OCI-LY1 (cell line): ENCODE results near the gene PRPF18.

Experiments used
- H2AFZ ChIP-seq: fragments of 200-600 bp; sonication (generic), shearing (Covaris generic); 2 replicates; pipeline ENCODE4 v1.6.0; 2014; ENCODE audit warnings: antibody characterized with exemption, mild to moderate bottlenecking, low read length
- H3F3A ChIP-seq: fragments of 200-600 bp; sonication (generic), shearing (Covaris generic); 2 replicates; pipeline ENCODE4 v1.6.0; 2014; ENCODE audit warnings: mild to moderate bottlenecking, antibody characterized with exemption, low read length, moderate library complexity; ENCODE audit not compliant: insufficient read depth
- H3K27ac ChIP-seq: fragments of 200-600 bp; sonication (generic); 2 replicates; pipeline ENCODE4 v1.5.1; 2014; ENCODE audit warnings: low read length, mixed run types, mild to moderate bottlenecking, low read depth; ENCODE audit not compliant: poor library complexity, severe bottlenecking
- H3K27me3 ChIP-seq: fragments of 200-600 bp; sonication (generic); 2 replicates; pipeline ENCODE4 v1.6.0; 2014; ENCODE audit warnings: antibody characterized with exemption, mild to moderate bottlenecking, low read length, moderate library complexity; ENCODE audit not compliant: insufficient read depth
- H3K36me3 ChIP-seq: fragments of 200-600 bp; sonication (generic); 2 replicates; pipeline ENCODE4 v1.6.1; 2014; ENCODE audit warnings: mild to moderate bottlenecking, antibody characterized with exemption, low read length, moderate library complexity, mixed read lengths; ENCODE audit not compliant: insufficient read depth
- H3K4me1 ChIP-seq: fragments of 200-600 bp; sonication (generic); 2 replicates; pipeline ENCODE4 v1.5.1; 2014; ENCODE audit warnings: mild to moderate bottlenecking, low read length, moderate library complexity; ENCODE audit not compliant: insufficient read depth, severe bottlenecking
- H3K4me2 ChIP-seq: fragments of 200-600 bp; sonication (generic), shearing (Covaris generic); 2 replicates; pipeline ENCODE4 v1.6.1; 2014; ENCODE audit warnings: low read length
- H3K4me3 ChIP-seq: fragments of 200-600 bp; sonication (generic); 2 replicates; pipeline ENCODE4 v1.5.1; 2014; ENCODE audit warnings: low read length, low read depth, mild to moderate bottlenecking, mixed read lengths; ENCODE audit not compliant: poor library complexity, severe bottlenecking
- H3K79me2 ChIP-seq: fragments of 200-600 bp; shearing (Covaris generic); 2 replicates; pipeline ENCODE4 v1.6.1; 2016; ENCODE audit warnings: mixed run types, low read length, mixed read lengths; ENCODE audit not compliant: insufficient read depth
- H3K9ac ChIP-seq: fragments of 200-600 bp; sonication (generic), shearing (Covaris generic); 2 replicates; pipeline ENCODE4 v1.6.1; 2014; ENCODE audit warnings: mild to moderate bottlenecking, low read length, mixed read lengths
- H3K9me2 ChIP-seq: fragments of 200-600 bp; sonication (generic), shearing (Covaris generic); 2 replicates; pipeline ENCODE4 v1.6.1; 2014; ENCODE audit warnings: low read depth, mild to moderate bottlenecking, low read length, mixed read lengths
- H3K9me3 ChIP-seq: fragments of 200-600 bp; shearing (Covaris generic); 2 replicates; pipeline ENCODE4 v1.6.1; 2014; ENCODE audit warnings: low read length, mixed read lengths
- H4K20me1 ChIP-seq: fragments of 200-600 bp; sonication (generic), shearing (Covaris generic); 2 replicates; pipeline ENCODE4 v1.6.0; 2016; ENCODE audit warnings: mild to moderate bottlenecking, low read length; ENCODE audit not compliant: insufficient read depth
- CTCF ChIP-seq: fragments of 200-600 bp; sonication (generic), shearing (Covaris generic); IDR thresholded peaks from 2 replicates; pipeline ENCODE4 v1.5.1; 2017; ENCODE audit warnings: mild to moderate bottlenecking, antibody characterized with exemption, low read length, moderate library complexity, mixed read lengths
- EZH2 ChIP-seq: fragments of 200-600 bp; sonication (generic), shearing (Covaris generic); IDR thresholded peaks from 2 replicates; pipeline ENCODE4 v1.8.0; 2017; ENCODE audit warnings: borderline replicate concordance, mixed run types, mild to moderate bottlenecking, antibody characterized with exemption, low read length, moderate library complexity, mixed read lengths

The PRPF18 gene

GRCh38 chr10:13597909-13598308, 11.1 kb downstream of the PRPF18 start:
- Histone ChIP-seq H3K79me2 (peaks cover 6% of the 10 kb centered on the region; the same call in 1 of the 2 replicates), H3K4me1 (no peaks in the 10 kb centered on the region), H3K27ac (no peak overlapping the region), H3K4me2 (no peak overlapping the region), H3K9me3 (no peaks in the 10 kb centered on the region), H3K9me2 (no peaks in the 10 kb centered on the region), H3K36me3 (peaks cover 15% of the 10 kb centered on the region; the same call in 1 of the 2 replicates), H3K9ac (no peak overlapping the region), H4K20me1 (no peaks in the 10 kb centered on the region), H3K4me3 (no peak overlapping the region), H3K27me3 (no peaks in the 10 kb centered on the region), H2AFZ (no peak overlapping the region), H3F3A (no peaks in the 10 kb centered on the region)
- no peak for TF ChIP-seq CTCF
- TF ChIP-seq EZH2: no peak

GRCh38 chr10:13604357-13605040, 17.7 kb downstream of the PRPF18 start:
- TF ChIP-seq CTCF (no peak), EZH2 (no peak)
- Histone ChIP-seq H2AFZ (no peak overlapping the region), H3K36me3 (peaks cover 12% of the 10 kb centered on the region; the same call in 1 of the 2 replicates), H3K27ac (no peak overlapping the region), H4K20me1 (no peaks in the 10 kb centered on the region), H3K9ac (no peak overlapping the region), H3K9me2 (no peaks in the 10 kb centered on the region), H3K27me3 (no peaks in the 10 kb centered on the region), H3K4me1 (no peaks in the 10 kb centered on the region), H3K4me3 (no peak overlapping the region), H3F3A (no peaks in the 10 kb centered on the region), H3K9me3 (no peaks in the 10 kb centered on the region), H3K79me2 (no peaks in the 10 kb centered on the region), H3K4me2 (no peak overlapping the region)

DNA sequence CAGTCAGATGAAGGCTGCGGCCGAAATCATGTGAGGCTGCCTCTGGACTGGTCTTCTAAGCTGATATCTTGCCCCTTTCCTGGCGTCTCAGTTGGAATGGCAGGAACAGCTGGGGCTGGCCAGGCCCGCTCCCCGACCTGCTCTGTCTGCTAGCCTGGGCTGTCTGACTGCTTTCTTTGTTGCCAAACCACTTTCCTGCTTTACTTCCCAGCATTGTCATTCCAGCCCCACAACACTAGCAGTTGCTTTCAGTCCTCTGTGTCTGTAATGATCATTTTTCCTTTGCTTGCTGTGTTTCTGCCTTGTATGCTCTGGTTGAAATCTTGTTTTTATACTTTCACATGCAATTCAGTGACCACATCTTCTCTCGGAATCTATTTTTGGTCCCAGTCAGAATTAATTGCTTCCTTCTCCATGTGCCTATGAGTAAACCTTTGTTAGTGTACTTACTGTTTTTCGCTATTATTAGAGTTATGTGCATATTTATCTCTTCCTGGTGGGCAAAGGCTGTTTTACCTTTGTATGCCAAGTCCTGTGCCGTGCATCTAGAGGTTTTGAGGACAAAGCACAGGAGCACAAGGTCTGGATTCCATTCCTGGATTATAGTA, 21.6 kb downstream of the PRPF18 start:
- Histone ChIP-seq H2AFZ (no peak overlapping the region), H3K36me3 (peaks cover 20% of the 10 kb centered on the region; the same call in 1 of the 2 replicates), H4K20me1 (no peaks in the 10 kb centered on the region), H3K4me1 (no peaks in the 10 kb centered on the region), H3F3A (no peaks in the 10 kb centered on the region), H3K4me3 (no peak overlapping the region), H3K79me2 (no peaks in the 10 kb centered on the region), H3K27me3 (no peaks in the 10 kb centered on the region), H3K27ac (no peak overlapping the region), H3K4me2 (no peak overlapping the region), H3K9me3 (no peaks in the 10 kb centered on the region), H3K9me2 (no peaks in the 10 kb centered on the region), H3K9ac (no peak overlapping the region)
- TF ChIP-seq EZH2 (no peak), CTCF (no peak)
